LoVo (cell line): ENCODE results near the gene UBE3B.

ENCODE experiments used
- DNase-seq: peaks from one replicate; pipeline ENCODE4 v3.0.0-alpha.2; 2016; ENCODE audit warnings: low spot score

UBE3B gene

GRCh38 chr12:109532721-109533486, 55.5 kb downstream of the UBE3B start:
- DNase-seq = no peak

GRCh38 chr12:109533487-109533740, 56.0 kb downstream of the UBE3B start:
- no peak for DNase-seq

GRCh38 chr12:109534456-109534855, 57.0 kb downstream of the UBE3B start:
- DNase-seq = no peak

DNA sequence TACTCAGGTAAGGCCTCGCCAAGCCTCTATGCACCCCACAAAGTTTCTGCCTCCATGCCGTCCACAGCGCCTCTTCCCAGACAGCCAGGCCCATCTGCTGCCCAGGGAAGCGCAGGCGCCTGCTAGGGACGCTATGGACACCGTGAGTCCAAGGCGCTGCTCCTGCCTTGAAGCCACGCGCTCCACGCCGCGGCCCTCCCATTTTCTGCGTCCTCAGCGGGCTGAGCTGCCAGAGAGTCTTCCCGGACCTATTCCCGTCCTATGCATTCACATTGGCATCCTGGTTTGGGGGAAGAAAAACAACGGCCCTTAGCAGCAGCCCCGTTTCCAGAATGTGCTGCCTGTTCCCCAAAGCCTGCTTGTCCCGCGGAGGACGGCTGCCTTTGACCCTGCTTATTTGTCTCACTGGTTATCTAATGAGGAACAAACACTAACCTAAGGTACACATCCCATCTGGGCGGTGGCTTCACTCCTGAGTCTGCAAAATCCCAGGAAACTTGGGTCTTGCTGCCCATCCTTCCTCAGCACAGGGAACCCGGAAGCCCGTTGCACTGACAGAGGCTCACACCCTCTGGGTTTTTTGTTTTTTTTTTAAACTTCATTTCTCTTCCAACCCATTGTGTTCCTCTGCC, 57.9 kb downstream of the UBE3B start:
- DNase-seq = no peak

- no peak for DNase-seq
Measured at GRCh38 chr12:109535863-109536250, 58.4 kb downstream of the UBE3B start.

- no peak for DNase-seq
Measured at GRCh38 chr12:109537136-109537535, 59.7 kb downstream of the UBE3B start.

GRCh38 chr12:109538191-109538863, 60.9 kb downstream of the UBE3B start:
- no peak for DNase-seq

DNA sequence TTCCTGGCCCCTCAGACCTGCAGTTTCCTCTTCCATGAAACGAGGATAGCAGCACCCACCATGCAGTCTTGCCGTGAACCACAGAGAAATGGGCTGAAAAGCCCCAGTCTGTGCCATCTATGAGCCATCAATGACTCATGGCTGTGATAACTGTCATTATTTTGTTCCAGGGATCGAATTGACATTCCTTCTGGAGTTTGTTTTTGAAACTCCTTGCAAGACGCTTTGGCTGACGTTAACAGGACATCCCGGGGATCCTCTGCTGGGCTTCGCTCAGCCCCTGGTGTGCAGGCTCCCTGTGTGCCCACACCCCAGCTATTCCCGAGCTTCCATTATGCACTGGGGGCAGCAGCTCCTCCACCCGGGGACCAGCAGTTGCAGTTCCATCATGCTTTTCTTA, 62.1 kb downstream of the UBE3B start:
- DNase-seq = no peak

- no peak for DNase-seq
Measured at GRCh38 chr12:109540526-109541412, 63.3 kb downstream of the UBE3B start.

DNA sequence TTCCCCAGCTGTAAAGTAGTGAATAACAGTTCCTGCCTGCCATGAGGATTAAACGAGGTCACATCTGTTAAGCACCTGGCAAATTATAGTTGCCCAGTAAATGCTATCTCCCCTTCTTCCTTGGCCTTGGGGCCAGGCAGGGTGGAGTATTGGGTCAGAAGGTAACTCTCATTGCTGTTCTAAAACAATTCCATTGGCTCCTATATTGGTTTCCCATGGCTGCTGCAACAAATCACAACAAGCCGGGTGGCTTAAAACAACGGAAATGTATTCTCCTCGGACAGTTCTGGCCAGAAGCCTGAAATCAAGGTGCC, 63.9 kb downstream of the UBE3B start:
- DNase-seq = no peak

DNA sequence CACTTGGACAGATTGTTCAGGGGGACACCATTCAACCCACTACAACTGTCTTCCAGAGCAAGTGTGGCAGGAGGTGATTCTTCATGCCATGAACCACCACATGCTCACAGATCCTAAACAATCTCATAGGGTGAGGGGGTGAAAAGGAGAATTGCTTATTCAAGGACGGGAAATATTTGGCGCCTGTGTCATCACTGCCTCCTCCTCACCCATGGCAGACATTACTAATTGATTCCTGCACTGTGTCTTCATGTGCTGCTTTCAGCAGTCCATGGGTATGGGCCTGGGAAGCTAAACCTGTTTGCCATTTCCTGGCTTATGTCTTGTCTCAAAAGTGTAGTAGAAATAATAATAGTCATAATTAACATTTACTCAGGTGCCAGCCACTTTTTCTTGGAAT, 64.6 kb downstream of the UBE3B start:
- DNase-seq = no peak

DNA sequence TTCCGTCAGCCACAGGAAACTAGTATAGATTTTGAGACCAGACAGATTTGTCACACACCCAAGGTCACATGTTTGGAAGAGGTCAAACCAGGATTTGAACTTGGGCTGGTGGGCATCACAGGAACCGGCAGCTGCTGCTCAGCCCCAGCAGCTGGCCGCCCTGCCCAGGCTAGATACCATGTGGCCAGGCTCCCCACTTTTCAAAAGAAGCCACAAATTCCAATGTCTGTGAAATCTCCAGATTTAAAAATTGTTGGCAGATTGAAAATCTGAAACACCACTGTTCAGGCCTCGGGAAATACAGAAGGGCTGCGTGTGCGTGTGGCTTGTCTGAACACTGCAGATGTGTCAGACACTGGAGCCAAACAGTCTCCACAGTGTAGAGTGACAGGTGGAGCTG, 65.4 kb downstream of the UBE3B start:
- no peak for DNase-seq

DNA sequence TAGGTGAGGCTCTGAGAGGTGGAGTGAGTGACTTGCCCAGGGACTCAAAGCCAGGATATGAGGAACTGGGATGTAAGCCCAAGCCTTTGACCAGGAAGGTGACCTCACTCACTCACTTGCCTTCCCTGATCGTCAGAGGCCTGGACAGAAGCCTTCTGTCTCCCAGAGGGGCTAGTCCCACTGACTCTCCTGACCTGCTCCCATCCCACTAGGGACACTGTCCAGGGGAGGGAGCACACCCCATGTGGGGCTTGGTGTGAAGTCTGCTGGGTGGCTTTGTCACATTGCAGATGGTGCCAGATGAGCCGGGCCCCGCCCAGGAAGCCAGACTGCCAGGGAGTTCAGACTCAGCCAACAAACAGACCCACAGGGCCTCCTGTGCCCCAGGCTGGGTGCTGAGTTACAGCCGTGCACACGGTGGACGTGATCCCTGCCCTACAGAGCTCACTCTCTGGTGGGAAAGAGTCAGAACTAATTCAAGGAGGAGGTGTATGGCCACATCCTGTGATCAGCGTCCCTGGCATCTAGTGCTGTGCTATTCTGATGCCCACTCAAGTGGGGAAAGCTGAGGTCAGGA, 67.6 kb downstream of the UBE3B start:
- DNase-seq = no peak

DNA sequence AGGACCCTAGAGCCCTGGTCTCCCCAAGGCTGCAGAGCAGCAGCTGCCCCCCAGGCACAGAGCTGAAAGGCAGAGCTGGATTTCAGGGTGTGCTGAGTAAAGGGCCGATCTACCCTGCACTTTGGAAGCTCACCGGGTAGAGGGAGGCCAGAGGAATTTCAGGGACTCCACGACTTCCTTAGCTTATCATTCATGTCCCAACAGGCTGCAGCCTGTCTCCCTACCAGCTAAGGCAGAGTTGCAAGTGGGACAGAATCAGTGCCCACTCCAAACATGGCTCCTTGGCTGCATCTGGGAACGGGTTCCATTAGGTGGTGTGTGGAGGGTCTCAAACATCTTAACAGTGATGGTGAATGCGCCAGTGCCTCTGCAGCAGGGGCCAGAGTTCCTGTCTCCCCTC, 68.4 kb downstream of the UBE3B start:
- DNase-seq = no peak

GRCh38 chr12:109547286-109547685, 69.9 kb downstream of the UBE3B start:
- no peak for DNase-seq

DNA sequence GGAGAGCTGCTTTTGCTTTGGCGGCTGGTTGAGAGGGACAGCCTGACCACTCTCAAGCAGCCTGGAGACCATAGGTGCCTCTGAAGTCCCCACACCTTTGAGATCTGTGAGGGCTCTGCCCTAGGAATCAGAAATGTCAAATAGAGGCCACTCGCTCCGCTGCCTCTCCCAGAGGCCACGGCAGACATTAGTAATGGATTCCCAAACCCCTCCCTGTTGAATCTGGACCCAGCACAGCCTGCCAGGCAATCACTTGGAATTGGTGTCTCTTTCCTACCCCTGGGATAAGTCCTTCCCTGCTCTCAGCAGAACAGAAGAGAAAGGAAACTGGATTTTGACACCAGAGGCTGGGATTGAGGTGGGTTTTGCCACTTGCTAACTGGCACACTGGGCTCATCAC, 70.8 kb downstream of the UBE3B start:
- DNase-seq = no peak

GRCh38 chr12:109549613-109550270, 72.3 kb downstream of the UBE3B start:
- DNase-seq = no peak

- DNase-seq = no peak
Measured at GRCh38 chr12:109550281-109550680, 72.8 kb downstream of the UBE3B start.

DNA sequence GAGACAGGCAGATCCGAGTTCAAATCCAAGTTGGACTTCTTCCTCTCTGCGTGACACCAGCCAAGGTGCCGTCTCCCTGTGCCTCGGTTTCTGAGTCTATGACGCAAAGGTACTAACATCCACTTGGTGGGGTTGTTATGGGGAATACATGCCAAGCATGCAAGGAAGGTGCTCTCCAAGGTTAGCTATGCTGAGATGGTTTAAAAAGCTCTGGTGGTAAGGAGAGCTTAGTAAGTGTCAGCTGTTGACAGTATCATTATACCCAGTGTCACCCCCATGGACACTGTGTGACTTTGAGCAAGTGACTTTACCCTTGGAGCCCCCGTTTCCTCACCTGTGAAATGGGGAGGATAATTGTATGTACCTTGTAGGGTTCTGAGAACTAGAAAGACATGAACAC, 73.7 kb downstream of the UBE3B start:
- DNase-seq = no peak

DNA sequence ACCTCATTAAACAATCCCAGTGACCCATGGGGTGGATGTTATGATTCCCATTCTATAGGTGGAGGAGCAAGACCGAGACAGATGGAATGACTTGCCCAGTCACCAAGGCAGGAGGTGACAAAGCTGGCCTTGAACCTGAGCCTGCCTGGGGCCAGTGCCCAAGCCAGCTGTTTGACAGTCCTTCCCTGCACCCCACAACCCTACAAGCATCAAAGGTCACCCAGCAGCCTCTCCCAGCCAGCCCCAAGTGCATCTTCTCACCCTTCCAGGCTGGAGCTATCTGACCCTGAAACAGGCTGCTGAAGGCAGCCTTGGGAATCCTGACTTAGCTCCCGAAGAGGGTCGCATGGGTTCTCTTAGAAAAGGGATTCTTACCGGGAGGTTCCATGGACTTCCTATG, 75.5 kb downstream of the UBE3B start:
- DNase-seq = no peak

- no peak for DNase-seq
Measured at GRCh38 chr12:109553483-109553882, 76.0 kb downstream of the UBE3B start.

DNA sequence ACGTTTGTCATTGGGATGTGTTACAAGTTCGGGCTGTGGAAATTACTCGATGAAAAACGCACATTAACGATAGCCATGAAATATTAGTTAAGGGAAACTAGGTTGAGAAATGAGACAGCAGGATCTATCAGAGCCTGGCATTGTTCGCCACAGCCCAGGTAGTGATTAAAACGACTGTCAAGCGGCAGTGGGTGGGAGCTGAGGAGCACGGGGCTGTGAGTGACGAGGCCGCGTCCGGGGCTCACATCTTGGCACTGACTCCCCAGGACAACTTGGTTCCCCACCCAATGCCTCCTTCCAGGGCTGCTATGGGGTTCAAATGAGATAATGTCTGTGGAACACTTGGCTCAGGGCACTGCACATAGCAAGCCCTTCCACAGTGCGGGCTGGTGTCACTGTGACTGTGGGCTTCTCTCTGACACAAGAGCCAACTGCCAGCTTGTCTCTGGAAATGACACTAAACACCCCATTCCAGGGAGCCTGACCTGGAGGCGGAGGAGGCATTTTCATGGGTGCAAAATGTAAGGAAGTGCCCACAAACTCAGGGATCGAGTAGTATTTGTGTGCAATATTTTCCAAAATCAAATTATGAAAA, 76.6 kb downstream of the UBE3B start:
- DNase-seq = no peak
